Activated CD8-positive, alpha-beta T cell treated with anti-CD3 and anti-CD28 coated beads for 36 hours (primary cell): ENCODE data around the gene TNNT3. TPM values are rescaled to one million over a fixed set of nuclear protein-coding genes. Genes with fewer than 3 reads are reported as not detected.
"Not testable (repeated sequence)": the region's sequence is repeated elsewhere in the genome, so short reads cannot be mapped to it uniquely, and the experiment has no call there.

ENCODE experiments used
- ATAC-seq: fragments of 200-7000 bp; cut with Tn5 transposase; one replicate; pipeline ENCODE4 v1.10.0; 2021; ENCODE audit warnings: mild to moderate bottlenecking, moderate library complexity
- CTCF ChIA-PET: fragments of 350-600 bp; sonication (Branson Sonifier 250); formaldehyde crosslinking; loops from one replicate; lab custom pipeline; 2021; ENCODE audit warnings: antibody characterized with exemption; lab: Charles Lee
- POLR2A ChIA-PET: fragments of 350-600 bp; sonication (Branson Sonifier 250); formaldehyde crosslinking; loops from one replicate; lab custom pipeline; 2021; ENCODE audit warnings: antibody characterized with exemption; lab: Charles Lee
- DNase-seq: peaks from one replicate; pipeline ENCODE4 v3.0.0-alpha.2; 2020
- H3K27ac Mint-ChIP-seq: one replicate; pipeline ENCODE4 v1.8.0; 2021; ENCODE audit warnings: mild to moderate bottlenecking, mixed read lengths
- H3K27me3 Mint-ChIP-seq: one replicate; pipeline ENCODE4 v1.8.0; 2021; ENCODE audit warnings: mixed read lengths
- H3K36me3 Mint-ChIP-seq: one replicate; pipeline ENCODE4 v1.8.0; 2021; ENCODE audit warnings: low read depth, mixed read lengths
- H3K4me1 Mint-ChIP-seq: one replicate; pipeline ENCODE4 v1.8.0; 2021; ENCODE audit warnings: low read depth, mixed read lengths
- H3K4me3 Mint-ChIP-seq: one replicate; pipeline ENCODE4 v1.8.0; 2021; ENCODE audit warnings: mild to moderate bottlenecking, moderate library complexity, mixed read lengths
- H3K9me3 Mint-ChIP-seq: one replicate; pipeline ENCODE4 v1.8.0; 2021; ENCODE audit warnings: mixed read lengths
- CTCF ChIP-seq: fragments of 200-600 bp; IDR thresholded peaks from one replicate; pipeline ENCODE4 v1.8.0; 2022; ENCODE audit warnings: antibody characterized with exemption, mild to moderate bottlenecking
- intact Hi-C: fragments of 100-400 bp; cut with micrococcal nuclease; formaldehyde crosslinking; loops from one replicate; pipeline ENCODE4 v1.10.0; 2022
- total RNA-seq, 2 experiments: library from RNA; stranded (reverse); gene quantifications; one replicate each; pipeline ENCODE4 v1.2.3, GENCODE V29; 2021

Gene TNNT3
- total RNA-seq, 2 experiments from 2014 or later, result 4.9 to 5.4 TPM

GRCh38 chr11:1937616-1938342 is 18.3 kb downstream of the TNNT3 start:
- intact Hi-C loops, result loop anchor here (2.0 to 5.0 kb wide), 2 partner anchors 23 to 40 kb away; no protein-coding TSS in a partner anchor
- H3K27me3 Mint-ChIP-seq, result no peaks in the 10 kb centered on the region
- no peaks in the 10 kb centered on the region for H3K9me3 Mint-ChIP-seq
- H3K4me3 Mint-ChIP-seq, result no peak overlapping the region
- peaks cover 12% of the 10 kb centered on the region for H3K4me1 Mint-ChIP-seq
- DNase-seq, result peak; percentile 1
- no peak for TF ChIP-seq CTCF
- ChIA-PET CTCF (interaction anchor here (1.0 to 1.1 kb wide), 2 partner anchors 56 to 105 kb away, joined by 3 to 5 read pairs; no protein-coding TSS in a partner anchor), POLR2A (no interaction called here)
- no peak for ATAC-seq
- no peak overlapping the region for H3K27ac Mint-ChIP-seq
- no peaks in the 10 kb centered on the region for H3K36me3 Mint-ChIP-seq

DNA sequence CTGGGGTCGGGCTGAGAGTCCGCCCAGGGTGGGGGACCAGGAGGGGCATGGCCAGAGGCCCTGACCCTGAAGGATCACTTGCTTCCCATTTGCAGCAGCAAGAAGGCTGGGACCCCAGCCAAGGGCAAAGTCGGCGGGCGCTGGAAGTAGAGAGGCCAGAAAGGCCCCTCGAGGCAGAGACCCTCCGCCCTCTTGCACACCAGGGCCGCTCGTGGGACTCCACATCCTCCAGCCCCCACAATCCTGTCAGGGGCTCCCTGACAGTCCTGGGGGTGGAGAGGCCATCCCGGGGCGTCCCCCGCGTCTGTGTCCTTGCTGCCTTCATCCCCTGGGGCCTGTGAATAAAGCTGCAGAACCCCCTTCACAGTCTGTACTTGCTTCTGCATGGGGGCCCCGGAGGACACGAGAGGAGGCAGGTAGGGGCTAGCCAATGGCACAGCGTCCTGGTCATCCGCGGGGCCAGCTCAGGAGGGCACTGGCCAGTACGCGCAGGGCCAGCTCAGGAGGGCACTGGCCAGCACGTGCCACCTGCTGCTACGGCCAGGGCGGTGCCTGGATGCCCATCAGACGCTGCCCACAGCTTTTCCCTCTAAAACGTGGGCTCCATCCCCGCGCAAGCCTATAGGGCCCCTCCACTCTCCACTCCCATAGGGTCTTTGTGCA is 19.0 kb downstream of the TNNT3 start:
- DNase-seq (peak; percentile 1), ATAC-seq (no peak)
- intact Hi-C loops, result loop anchor here (5.0 kb wide), 1 partner anchor 41 kb away; no protein-coding TSS in a partner anchor
- CTCF ChIA-PET, result interaction anchor here (1.0 to 1.1 kb wide), 2 partner anchors 56 to 106 kb away, joined by 3 to 5 read pairs; no protein-coding TSS in a partner anchor
- Mint-ChIP-seq H3K4me1 (peaks cover 12% of the 10 kb centered on the region), H3K27me3 (no peaks in the 10 kb centered on the region), H3K4me3 (no peak overlapping the region), H3K9me3 (no peaks in the 10 kb centered on the region), H3K27ac (no peak overlapping the region), H3K36me3 (no peaks in the 10 kb centered on the region)
- TF ChIP-seq CTCF, result no peak
- POLR2A ChIA-PET, result no interaction called here

GRCh38 chr11:1939006-1939625 is 19.6 kb downstream of the TNNT3 start:
- TF ChIP-seq CTCF, result no peak
- H3K27me3 Mint-ChIP-seq, result no peaks in the 10 kb centered on the region
- no peaks in the 10 kb centered on the region for H3K36me3 Mint-ChIP-seq
- ATAC-seq (peak; percentile 76), DNase-seq (peak; percentile 49)
- H3K9me3 Mint-ChIP-seq, result no peaks in the 10 kb centered on the region
- peaks cover 12% of the 10 kb centered on the region for H3K4me1 Mint-ChIP-seq
- intact Hi-C loops, result loop anchor here (5.0 kb wide), 1 partner anchor 42 kb away; no protein-coding TSS in a partner anchor
- ChIA-PET CTCF (no interaction called here), POLR2A (no interaction called here)
- H3K4me3 Mint-ChIP-seq, result no peak overlapping the region
- no peak overlapping the region for H3K27ac Mint-ChIP-seq

DNA sequence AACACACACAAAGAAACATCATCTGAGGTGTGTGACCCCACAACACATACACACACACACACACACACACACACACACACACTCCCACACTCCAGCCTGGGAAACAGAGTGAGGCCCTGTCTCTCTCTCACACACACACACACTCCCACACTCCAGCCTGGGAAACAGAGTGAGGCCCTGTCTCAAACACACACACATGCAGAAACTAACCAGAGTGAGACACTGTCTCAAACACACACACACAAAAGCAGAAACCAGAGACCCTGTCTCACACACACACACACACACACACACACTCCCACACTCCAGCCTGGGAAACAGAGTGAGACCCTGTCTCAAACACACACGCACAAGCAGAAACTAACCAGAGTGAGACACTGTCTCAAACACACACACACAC is 20.3 kb downstream of the TNNT3 start:
- POLR2A ChIA-PET, H3K27me3 Mint-ChIP-seq, H3K36me3 Mint-ChIP-seq, H3K9me3 Mint-ChIP-seq, CTCF ChIA-PET, H3K4me3 Mint-ChIP-seq, ATAC-seq: not testable (repeated sequence)
- DNase-seq, result peak; percentile 1
- intact Hi-C loops, result loop anchor here (5.0 kb wide), 1 partner anchor 42 kb away; no protein-coding TSS in a partner anchor
- Mint-ChIP-seq H3K4me1 (peaks cover 12% of the 10 kb centered on the region), H3K27ac (peak overlapping the region; percentile 16)

DNA sequence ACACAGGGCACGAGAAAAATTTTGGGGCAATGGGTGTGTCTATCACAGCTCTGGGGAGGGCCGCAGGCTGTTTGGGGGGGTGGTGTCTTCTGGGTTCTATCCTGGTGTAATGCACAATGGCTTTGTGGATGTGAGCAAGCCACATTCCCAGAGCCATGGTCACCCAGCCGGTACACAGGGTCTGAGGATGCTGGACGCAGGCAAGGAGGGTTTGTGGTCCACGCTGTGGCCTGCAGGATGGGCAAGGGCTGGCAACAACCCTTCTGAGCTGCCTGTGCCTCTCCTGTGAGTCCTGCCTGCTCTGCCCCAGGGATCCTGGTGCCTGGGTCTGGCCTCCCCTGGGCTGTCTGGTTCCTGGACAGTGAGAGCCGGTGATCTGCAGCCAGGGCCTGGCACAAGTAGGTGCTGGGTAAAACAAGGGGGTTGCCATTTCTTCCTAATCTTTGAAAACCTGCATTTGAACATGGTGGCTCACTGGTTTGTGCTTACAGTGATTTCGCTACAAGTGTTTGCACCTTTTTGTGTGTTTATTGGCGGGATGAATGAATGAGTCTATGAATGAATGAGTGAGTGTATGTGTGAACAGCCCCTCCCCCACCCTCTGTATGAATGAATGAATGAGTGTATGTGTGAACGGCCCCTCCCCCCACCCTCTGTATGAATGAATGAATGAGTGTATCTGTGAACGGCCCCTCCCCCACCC is 23.2 kb downstream of the TNNT3 start:
- Mint-ChIP-seq H3K4me1 (peaks cover 12% of the 10 kb centered on the region), H3K4me3 (no peak overlapping the region), H3K27me3 (no peaks in the 10 kb centered on the region), H3K27ac (no peak overlapping the region), H3K36me3 (no peaks in the 10 kb centered on the region), H3K9me3 (no peaks in the 10 kb centered on the region)
- intact Hi-C loops, result no loop called here
- no peak for TF ChIP-seq CTCF
- ATAC-seq (no peak), DNase-seq (peak; percentile 1)
- ChIA-PET CTCF (interaction anchor here (1.2 kb wide), 1 partner anchor 110 kb away, joined by 3 read pairs; no protein-coding TSS in a partner anchor), POLR2A (no interaction called here)
